GM23338 (cell line): ENCODE data around the gene KCNQ5.

ENCODE experiments used
- CREB1 ChIP-seq: fragments of 250-450 bp; sonication (Bioruptor Pico); IDR thresholded peaks from 2 replicates; pipeline ENCODE4 v1.5.0; 2020; ENCODE audit warnings: low read depth, mild to moderate bottlenecking, moderate library complexity
- CTCF ChIP-seq, 2 experiments: fragments of 200-600 bp in 1 of 2; sonication (generic) in 1 of 2; conservative IDR thresholded peaks; 2 replicates each; pipeline versions ENCODE4 v1.5.1 to v1.6.1; 2016 to 2017; ENCODE audit warnings: antibody characterized with exemption in 2 of 2, low read depth in 2 of 2, mild to moderate bottlenecking in 2 of 2, moderate library complexity in 1 of 2
- EZH2 ChIP-seq: fragments of 200-600 bp; sonication (generic); IDR thresholded peaks from one replicate; pipeline ENCODE4 v1.8.0; 2017; ENCODE audit warnings: antibody characterized with exemption, mild to moderate bottlenecking, low read depth; ENCODE audit not compliant: unreplicated experiment
- EZH2phosphoT487 ChIP-seq: fragments of 200-600 bp; sonication (generic); IDR thresholded peaks from one replicate; pipeline ENCODE4 v1.8.1; 2018; ENCODE audit warnings: antibody characterized with exemption; ENCODE audit not compliant: unreplicated experiment
- JUNB ChIP-seq: IDR thresholded peaks from one replicate; pipeline ENCODE4 v1.6.1; 2016; ENCODE audit warnings: antibody characterized with exemption; ENCODE audit not compliant: unreplicated experiment
- NANOG ChIP-seq: IDR thresholded peaks from 2 replicates; pipeline ENCODE4 v1.6.1; 2016; ENCODE audit warnings: antibody characterized with exemption, borderline replicate concordance
- POLR2AphosphoS5 ChIP-seq: IDR thresholded peaks from 2 replicates; pipeline ENCODE4 v1.6.1; 2016; ENCODE audit warnings: antibody characterized with exemption, low read depth
- ZNF114 ChIP-seq: fragments of 250-450 bp; sonication (Bioruptor Pico); IDR thresholded peaks from 2 replicates; pipeline ENCODE4 v1.5.0; 2020; ENCODE audit warnings: mild to moderate bottlenecking, moderate library complexity
- ZNF331 ChIP-seq: fragments of 250-450 bp; sonication (Bioruptor Pico); IDR thresholded peaks from 2 replicates; pipeline ENCODE4 v1.5.0; 2020; ENCODE audit warnings: low read depth, mild to moderate bottlenecking, moderate library complexity
- TF ChIP-seq, protein P1 (sequence below): IDR thresholded peaks from 2 replicates; pipeline ENCODE4 v1.6.1; 2016; ENCODE audit warnings: antibody characterized with exemption
- TF ChIP-seq, protein P2 (sequence below): IDR thresholded peaks from one replicate; pipeline ENCODE4 v1.6.1; 2018; ENCODE audit warnings: antibody characterized with exemption; ENCODE audit not compliant: unreplicated experiment
- TF ChIP-seq, protein P3 (sequence below): fragments of 250-450 bp; sonication (Bioruptor Pico); IDR thresholded peaks from 2 replicates; pipeline ENCODE4 v1.5.0; 2020; ENCODE audit warnings: mild to moderate bottlenecking, moderate library complexity

- TF ChIP-seq CTCF (conservative IDR thresholded peaks at IDR 0.05; ENCODE audit: low read depth in 2 of 2) (no peak), POLR2AphosphoS5 (no peak), EZH2phosphoT487 (no peak), EZH2 (no peak), CREB1 (CRISPR knock-in tag) (no peak), NANOG (no peak), JUNB (no peak), ZNF114 (CRISPR knock-in tag) (no peak), ZNF331 (CRISPR knock-in tag) (no peak)
- TF ChIP-seq, protein P1, sequence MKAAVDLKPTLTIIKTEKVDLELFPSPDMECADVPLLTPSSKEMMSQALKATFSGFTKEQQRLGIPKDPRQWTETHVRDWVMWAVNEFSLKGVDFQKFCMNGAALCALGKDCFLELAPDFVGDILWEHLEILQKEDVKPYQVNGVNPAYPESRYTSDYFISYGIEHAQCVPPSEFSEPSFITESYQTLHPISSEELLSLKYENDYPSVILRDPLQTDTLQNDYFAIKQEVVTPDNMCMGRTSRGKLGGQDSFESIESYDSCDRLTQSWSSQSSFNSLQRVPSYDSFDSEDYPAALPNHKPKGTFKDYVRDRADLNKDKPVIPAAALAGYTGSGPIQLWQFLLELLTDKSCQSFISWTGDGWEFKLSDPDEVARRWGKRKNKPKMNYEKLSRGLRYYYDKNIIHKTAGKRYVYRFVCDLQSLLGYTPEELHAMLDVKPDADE: no peak
- TF ChIP-seq, protein P2, sequence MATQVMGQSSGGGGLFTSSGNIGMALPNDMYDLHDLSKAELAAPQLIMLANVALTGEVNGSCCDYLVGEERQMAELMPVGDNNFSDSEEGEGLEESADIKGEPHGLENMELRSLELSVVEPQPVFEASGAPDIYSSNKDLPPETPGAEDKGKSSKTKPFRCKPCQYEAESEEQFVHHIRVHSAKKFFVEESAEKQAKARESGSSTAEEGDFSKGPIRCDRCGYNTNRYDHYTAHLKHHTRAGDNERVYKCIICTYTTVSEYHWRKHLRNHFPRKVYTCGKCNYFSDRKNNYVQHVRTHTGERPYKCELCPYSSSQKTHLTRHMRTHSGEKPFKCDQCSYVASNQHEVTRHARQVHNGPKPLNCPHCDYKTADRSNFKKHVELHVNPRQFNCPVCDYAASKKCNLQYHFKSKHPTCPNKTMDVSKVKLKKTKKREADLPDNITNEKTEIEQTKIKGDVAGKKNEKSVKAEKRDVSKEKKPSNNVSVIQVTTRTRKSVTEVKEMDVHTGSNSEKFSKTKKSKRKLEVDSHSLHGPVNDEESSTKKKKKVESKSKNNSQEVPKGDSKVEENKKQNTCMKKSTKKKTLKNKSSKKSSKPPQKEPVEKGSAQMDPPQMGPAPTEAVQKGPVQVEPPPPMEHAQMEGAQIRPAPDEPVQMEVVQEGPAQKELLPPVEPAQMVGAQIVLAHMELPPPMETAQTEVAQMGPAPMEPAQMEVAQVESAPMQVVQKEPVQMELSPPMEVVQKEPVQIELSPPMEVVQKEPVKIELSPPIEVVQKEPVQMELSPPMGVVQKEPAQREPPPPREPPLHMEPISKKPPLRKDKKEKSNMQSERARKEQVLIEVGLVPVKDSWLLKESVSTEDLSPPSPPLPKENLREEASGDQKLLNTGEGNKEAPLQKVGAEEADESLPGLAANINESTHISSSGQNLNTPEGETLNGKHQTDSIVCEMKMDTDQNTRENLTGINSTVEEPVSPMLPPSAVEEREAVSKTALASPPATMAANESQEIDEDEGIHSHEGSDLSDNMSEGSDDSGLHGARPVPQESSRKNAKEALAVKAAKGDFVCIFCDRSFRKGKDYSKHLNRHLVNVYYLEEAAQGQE: no peak
- TF ChIP-seq, protein P3, sequence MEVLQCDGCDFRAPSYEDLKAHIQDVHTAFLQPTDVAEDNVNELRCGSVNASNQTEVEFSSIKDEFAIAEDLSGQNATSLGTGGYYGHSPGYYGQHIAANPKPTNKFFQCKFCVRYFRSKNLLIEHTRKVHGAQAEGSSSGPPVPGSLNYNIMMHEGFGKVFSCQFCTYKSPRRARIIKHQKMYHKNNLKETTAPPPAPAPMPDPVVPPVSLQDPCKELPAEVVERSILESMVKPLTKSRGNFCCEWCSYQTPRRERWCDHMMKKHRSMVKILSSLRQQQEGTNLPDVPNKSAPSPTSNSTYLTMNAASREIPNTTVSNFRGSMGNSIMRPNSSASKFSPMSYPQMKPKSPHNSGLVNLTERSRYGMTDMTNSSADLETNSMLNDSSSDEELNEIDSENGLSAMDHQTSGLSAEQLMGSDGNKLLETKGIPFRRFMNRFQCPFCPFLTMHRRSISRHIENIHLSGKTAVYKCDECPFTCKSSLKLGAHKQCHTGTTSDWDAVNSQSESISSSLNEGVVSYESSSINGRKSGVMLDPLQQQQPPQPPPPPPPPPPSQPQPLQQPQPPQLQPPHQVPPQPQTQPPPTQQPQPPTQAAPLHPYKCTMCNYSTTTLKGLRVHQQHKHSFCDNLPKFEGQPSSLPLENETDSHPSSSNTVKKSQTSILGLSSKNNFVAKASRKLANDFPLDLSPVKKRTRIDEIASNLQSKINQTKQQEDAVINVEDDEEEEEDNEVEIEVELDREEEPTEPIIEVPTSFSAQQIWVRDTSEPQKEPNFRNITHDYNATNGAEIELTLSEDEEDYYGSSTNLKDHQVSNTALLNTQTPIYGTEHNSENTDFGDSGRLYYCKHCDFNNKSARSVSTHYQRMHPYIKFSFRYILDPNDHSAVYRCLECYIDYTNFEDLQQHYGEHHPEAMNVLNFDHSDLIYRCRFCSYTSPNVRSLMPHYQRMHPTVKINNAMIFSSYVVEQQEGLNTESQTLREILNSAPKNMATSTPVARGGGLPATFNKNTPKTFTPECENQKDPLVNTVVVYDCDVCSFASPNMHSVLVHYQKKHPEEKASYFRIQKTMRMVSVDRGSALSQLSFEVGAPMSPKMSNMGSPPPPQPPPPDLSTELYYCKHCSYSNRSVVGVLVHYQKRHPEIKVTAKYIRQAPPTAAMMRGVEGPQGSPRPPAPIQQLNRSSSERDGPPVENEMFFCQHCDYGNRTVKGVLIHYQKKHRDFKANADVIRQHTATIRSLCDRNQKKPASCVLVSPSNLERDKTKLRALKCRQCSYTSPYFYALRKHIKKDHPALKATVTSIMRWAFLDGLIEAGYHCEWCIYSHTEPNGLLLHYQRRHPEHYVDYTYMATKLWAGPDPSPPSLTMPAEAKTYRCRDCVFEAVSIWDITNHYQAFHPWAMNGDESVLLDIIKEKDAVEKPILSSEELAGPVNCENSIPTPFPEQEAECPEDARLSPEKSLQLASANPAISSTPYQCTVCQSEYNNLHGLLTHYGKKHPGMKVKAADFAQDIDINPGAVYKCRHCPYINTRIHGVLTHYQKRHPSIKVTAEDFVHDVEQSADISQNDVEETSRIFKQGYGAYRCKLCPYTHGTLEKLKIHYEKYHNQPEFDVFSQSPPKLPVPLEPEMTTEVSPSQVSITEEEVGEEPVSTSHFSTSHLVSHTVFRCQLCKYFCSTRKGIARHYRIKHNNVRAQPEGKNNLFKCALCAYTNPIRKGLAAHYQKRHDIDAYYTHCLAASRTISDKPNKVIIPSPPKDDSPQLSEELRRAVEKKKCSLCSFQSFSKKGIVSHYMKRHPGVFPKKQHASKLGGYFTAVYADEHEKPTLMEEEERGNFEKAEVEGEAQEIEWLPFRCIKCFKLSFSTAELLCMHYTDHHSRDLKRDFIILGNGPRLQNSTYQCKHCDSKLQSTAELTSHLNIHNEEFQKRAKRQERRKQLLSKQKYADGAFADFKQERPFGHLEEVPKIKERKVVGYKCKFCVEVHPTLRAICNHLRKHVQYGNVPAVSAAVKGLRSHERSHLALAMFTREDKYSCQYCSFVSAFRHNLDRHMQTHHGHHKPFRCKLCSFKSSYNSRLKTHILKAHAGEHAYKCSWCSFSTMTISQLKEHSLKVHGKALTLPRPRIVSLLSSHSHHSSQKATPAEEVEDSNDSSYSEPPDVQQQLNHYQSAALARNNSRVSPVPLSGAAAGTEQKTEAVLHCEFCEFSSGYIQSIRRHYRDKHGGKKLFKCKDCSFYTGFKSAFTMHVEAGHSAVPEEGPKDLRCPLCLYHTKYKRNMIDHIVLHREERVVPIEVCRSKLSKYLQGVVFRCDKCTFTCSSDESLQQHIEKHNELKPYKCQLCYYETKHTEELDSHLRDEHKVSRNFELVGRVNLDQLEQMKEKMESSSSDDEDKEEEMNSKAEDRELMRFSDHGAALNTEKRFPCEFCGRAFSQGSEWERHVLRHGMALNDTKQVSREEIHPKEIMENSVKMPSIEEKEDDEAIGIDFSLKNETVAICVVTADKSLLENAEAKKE (CRISPR knock-in tag): no peak
Measured at GRCh38 chr6:73041051-73041450, 419.2 kb downstream of the KCNQ5 start.
